Lower lobe of right lung (tissue), 2 donors: ENCODE data around the gene CTNND2. TPM values are rescaled to one million over a fixed set of nuclear protein-coding genes. Genes with fewer than 3 reads are reported as not detected.

Experiments used
- ATAC-seq, 2 donors: fragments of 200-7000 bp; cut with Tn5 transposase; one replicate each; pipeline ENCODE4 v1.9.1; 2020 to 2022; ENCODE audit warnings: mild to moderate bottlenecking in 2 of 2, moderate library complexity in 2 of 2
- DNase-seq: peaks from one replicate; pipeline ENCODE4 v3.0.0-alpha.2; 2020
- H3K27ac ChIP-seq: fragments of 200-600 bp; one replicate; pipeline ENCODE4 v1.8.0; 2022
- H3K27me3 ChIP-seq: fragments of 200-600 bp; one replicate; pipeline ENCODE4 v1.8.0; 2022; ENCODE audit warnings: low read depth
- H3K36me3 ChIP-seq: fragments of 200-600 bp; one replicate; pipeline ENCODE4 v1.8.0; 2022; ENCODE audit warnings: mild to moderate bottlenecking
- H3K4me1 ChIP-seq: fragments of 200-600 bp; one replicate; pipeline ENCODE4 v1.8.0; 2022
- H3K4me3 ChIP-seq: fragments of 200-600 bp; one replicate; pipeline ENCODE4 v1.8.0; 2022; ENCODE audit warnings: mild to moderate bottlenecking
- H3K9me3 ChIP-seq: fragments of 200-600 bp; one replicate; pipeline ENCODE4 v1.8.0; 2022
- intact Hi-C: fragments of 100-400 bp; cut with DNase I; formaldehyde crosslinking; loops from one replicate; pipeline ENCODE4 v1.11.0; 2022
- total RNA-seq: library from RNA; stranded (reverse); fragmentation: NEBNext Ultra II Directional; extraction: Animal tissue kit (Norgen Biotek cat#: 25700); gene quantifications from one replicate; pipeline ENCODE4 v1.2.1, GENCODE V29; 2021
- TF ChIP-seq, protein P1 (sequence below): fragments of 200-600 bp; IDR thresholded peaks from one replicate; pipeline ENCODE4 v1.8.0; 2022; ENCODE audit warnings: antibody characterized with exemption, mild to moderate bottlenecking
- donor health status: DM: no; HTN: yes; CAD: no; lungs with severe emphysema.

CTNND2 gene
- total RNA-seq, 1 donor from 2014 or later: 6.0 TPM

DNA sequence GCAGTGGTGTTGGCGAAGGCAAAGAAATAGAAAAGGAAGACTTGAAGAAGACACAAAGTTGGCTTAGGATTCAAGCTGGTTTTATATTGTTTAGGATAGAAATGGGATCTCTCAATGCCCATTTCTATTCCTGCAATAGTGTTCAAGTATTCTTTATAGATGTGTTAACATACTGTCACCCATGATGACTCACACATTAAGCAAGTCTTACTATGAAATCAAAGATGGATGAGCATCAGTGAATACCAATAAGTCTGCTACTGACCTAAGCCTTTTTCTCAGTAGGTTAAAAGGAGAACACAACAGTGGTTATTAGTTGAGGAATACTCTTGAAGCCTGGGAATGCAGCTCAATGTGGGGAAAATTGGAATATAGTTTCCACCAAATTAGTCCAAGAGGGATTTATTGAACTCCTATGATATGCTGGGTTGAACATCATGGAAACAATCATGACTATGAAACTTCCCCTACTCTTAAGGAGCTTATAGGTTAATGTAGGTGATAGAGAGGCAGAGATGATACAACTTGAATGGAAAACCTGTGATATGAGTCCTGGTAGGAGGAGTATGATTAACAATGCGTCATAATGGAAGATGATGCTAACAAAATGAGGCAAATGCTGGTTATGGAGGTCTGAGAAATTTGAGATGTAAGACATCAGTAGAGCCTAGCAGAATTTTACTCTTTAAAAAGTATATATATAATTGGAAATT is 726.1 kb downstream of the CTNND2 start:
- Histone ChIP-seq H3K4me1 (no peaks in the 10 kb centered on the region), H3K27ac (no peak overlapping the region), H3K9me3 (no peaks in the 10 kb centered on the region), H3K36me3 (no peaks in the 10 kb centered on the region), H3K27me3 (no peaks in the 10 kb centered on the region), H3K4me3 (no peak overlapping the region)
- no peak for DNase-seq
- intact Hi-C loops: no loop called here
- ATAC-seq: no peak
- TF ChIP-seq, protein P1, sequence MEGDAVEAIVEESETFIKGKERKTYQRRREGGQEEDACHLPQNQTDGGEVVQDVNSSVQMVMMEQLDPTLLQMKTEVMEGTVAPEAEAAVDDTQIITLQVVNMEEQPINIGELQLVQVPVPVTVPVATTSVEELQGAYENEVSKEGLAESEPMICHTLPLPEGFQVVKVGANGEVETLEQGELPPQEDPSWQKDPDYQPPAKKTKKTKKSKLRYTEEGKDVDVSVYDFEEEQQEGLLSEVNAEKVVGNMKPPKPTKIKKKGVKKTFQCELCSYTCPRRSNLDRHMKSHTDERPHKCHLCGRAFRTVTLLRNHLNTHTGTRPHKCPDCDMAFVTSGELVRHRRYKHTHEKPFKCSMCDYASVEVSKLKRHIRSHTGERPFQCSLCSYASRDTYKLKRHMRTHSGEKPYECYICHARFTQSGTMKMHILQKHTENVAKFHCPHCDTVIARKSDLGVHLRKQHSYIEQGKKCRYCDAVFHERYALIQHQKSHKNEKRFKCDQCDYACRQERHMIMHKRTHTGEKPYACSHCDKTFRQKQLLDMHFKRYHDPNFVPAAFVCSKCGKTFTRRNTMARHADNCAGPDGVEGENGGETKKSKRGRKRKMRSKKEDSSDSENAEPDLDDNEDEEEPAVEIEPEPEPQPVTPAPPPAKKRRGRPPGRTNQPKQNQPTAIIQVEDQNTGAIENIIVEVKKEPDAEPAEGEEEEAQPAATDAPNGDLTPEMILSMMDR: no peak

DNA sequence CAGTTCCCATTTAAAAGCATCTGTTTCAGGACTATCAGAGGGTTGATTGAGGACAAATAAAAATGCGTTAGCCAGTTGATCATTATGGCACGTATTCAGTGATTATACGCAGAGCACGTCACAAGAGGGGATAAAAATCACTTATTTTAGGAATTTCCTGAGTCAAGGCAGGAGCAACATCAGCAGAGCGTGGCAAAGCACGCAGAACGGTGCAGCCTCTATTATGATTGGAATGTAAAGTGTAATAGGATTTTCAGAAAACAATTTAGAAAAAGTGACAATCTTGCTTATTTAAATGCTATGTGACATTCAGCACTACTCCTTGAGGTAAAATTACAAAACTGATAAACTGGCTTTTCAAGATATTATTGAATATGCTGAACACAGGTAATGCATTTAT is 729.7 kb downstream of the CTNND2 start:
- no peak overlapping the region for H3K27ac ChIP-seq
- TF ChIP-seq, protein P1: no peak
- intact Hi-C loops: no loop called here
- H3K36me3 ChIP-seq: no peaks in the 10 kb centered on the region
- H3K9me3 ChIP-seq: no peaks in the 10 kb centered on the region
- DNase-seq (no peak), ATAC-seq (no peak)
- no peaks in the 10 kb centered on the region for H3K4me1 ChIP-seq
- H3K4me3 ChIP-seq: no peak overlapping the region
- H3K27me3 ChIP-seq: no peaks in the 10 kb centered on the region

DNA sequence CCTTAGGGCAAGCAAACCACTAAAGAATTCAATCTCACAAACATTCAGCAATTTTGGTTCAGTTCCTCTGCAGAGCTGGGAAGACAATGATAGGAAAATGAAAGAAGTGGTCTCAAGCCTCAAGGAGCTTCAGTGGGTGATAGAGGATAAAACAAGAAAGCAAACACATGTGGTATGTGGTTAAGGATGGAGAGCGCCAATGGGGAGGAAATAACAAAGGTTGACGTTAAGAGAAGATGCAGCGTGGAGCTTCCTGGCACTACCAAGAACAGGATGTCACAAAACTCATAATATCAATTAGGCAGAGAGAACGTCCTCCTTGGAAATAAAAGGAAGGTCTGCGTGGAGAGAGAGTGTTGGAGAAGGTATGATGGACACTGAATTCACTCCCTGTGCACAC is 731.8 kb downstream of the CTNND2 start:
- no peaks in the 10 kb centered on the region for H3K27me3 ChIP-seq
- TF ChIP-seq, protein P1: no peak
- no peak overlapping the region for H3K4me3 ChIP-seq
- DNase-seq (no peak), ATAC-seq (no peak)
- no peaks in the 10 kb centered on the region for H3K36me3 ChIP-seq
- H3K27ac ChIP-seq: no peak overlapping the region
- intact Hi-C loops: no loop called here
- H3K4me1 ChIP-seq: no peaks in the 10 kb centered on the region
- H3K9me3 ChIP-seq: no peaks in the 10 kb centered on the region

DNA sequence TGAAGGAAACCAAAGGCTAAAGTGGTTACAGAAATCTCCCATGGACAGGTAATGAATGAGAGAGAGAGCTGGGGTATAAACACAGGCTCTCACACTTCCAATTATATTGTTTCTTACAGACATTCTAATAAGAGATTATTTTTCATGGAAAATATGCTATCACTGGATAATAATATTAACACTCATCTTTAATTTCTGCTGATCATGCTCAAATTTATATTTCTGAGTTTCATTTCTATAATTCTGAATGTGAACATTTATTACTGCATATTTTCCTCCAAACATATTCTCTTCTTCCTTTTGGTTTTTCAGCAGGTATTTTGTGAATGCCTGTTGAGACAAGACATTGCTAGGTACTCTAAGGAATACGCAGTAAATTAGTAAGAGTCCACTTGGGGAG is 733.0 kb downstream of the CTNND2 start:
- no peak overlapping the region for H3K4me3 ChIP-seq
- no peaks in the 10 kb centered on the region for H3K36me3 ChIP-seq
- no peaks in the 10 kb centered on the region for H3K27me3 ChIP-seq
- intact Hi-C loops: no loop called here
- H3K9me3 ChIP-seq: no peaks in the 10 kb centered on the region
- TF ChIP-seq, protein P1: no peak
- ATAC-seq (no peak), DNase-seq (no peak)
- no peaks in the 10 kb centered on the region for H3K4me1 ChIP-seq
- no peak overlapping the region for H3K27ac ChIP-seq

DNA sequence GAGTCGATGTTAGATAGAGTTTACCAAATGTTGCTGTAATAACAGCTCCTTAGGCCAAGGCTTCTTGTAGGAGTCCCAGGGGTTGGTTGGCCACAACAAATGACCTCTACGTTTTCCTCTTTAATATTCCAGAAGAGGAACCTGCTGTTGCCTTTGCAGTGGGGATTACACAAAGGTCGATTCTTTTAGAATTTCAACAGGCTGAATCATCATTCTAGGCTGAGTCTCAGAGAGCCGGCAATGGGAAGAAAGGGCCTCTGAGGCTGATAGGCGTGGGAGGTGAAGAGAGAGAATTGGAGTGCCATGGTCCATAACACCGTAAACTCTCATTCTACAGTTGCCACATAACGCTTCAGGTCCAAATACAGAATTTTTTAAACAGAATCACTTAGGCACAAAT is 737.3 kb downstream of the CTNND2 start:
- no peak for ATAC-seq
- Histone ChIP-seq H3K4me3 (no peak overlapping the region), H3K27ac (no peak overlapping the region), H3K27me3 (no peaks in the 10 kb centered on the region), H3K36me3 (no peaks in the 10 kb centered on the region), H3K4me1 (no peaks in the 10 kb centered on the region), H3K9me3 (no peaks in the 10 kb centered on the region)
- DNase-seq: no peak
- TF ChIP-seq, protein P1: no peak
- intact Hi-C loops: no loop called here
